Right lobe of liver (tissue), 4 donors: ENCODE measurements around the gene RAB22A.

Experiments used
- CTCF ChIP-seq, 4 donors: fragments of 200-600 bp in 3 of 4; fragments of 450-650 bp in 1 of 4; IDR thresholded peaks; one replicate each; pipeline versions ENCODE4 v1.5.1 to v1.8.0; 2016 to 2022; ENCODE audit warnings: antibody characterized with exemption in 4 of 4, mild to moderate bottlenecking in 2 of 4
- POLR2A ChIP-seq: fragments of 450-650 bp; IDR thresholded peaks from one replicate; pipeline ENCODE4 v1.6.1; 2017; ENCODE audit warnings: antibody characterized with exemption, mild to moderate bottlenecking
- donor health status: DM: no; HTN: no; CAD: no.
- donor health status: DM: no; HTN: no; CAD: no.
- donor health status: DM: no; HTN: yes; CAD: no.

GRCh38 chr20:58408603-58409246 lies 99.2 kb downstream of the RAB22A start:
- TF ChIP-seq CTCF (IDR thresholded peaks at IDR 0.05) (no peak), POLR2A (no peak)
